Astrocyte of the spinal cord (primary cell): ENCODE measurements around the gene ZSCAN16.
"Not testable (repeated sequence)": the region's sequence is repeated elsewhere in the genome, so short reads cannot be mapped to it uniquely, and the experiment has no call there.

Experiments used
- DNase-seq: peaks from one replicate; pipeline ENCODE4 v3.0.0; 2011; ENCODE audit warnings: low read depth, low spot score
- H3K4me3 ChIP-seq: 2 replicates; pipeline ENCODE4 v1.5.1; 2011; ENCODE audit warnings: low read depth, mild to moderate bottlenecking, low read length, moderate library complexity
- in situ Hi-C: cut with HindIII; loops from 2 replicates; pipeline ENCODE4 v1.10.0; 2017; ENCODE audit warnings: low sequenced_read_pairs
- TF ChIP-seq, protein P1 (sequence below): IDR thresholded peaks from 2 replicates; pipeline ENCODE4 v1.5.1; 2012; ENCODE audit warnings: low read depth, mild to moderate bottlenecking, low read length, inconsistent platforms

Gene ZSCAN16

DNA sequence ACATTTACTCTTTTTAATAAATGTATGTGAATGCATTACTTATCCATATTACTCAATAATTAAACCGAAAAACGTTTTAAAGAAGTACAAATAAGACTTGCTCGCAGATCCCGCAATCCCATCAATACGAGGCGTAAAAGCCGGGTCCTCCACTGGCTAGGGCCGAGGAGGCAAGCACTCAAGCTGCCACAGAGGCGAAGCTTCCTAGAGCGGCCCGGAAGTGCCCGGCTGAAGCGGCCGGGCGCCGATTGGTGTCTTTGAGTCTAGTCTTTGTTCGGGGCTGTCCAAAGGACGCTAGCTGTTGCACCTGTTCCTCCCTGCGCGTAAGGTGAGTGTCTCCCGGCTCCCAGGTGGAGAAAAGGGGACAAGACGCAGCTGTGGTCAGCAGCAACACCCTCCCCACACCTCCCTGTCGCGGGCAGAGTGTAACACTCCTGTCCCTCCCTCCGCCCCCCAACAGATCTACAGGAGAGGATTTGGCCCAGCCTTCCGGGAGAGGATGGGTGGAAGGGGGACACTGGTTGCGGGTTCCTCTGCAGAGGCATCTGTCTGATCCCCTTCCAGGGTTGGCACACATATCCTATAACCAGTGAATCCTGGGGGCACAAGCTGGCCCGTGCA, at the start of gene ZSCAN16:
TSS of gene ZSCAN16 (plus strand) at position 260 of the 621 bp plus-strand sequence. CDS start 835 bp downstream, outside the sequence.
- peak within 1 kb of the TSS; percentile 73 for H3K4me3 ChIP-seq
- in situ Hi-C loops = no loop called here
- DNase-seq = peak; percentile 88
- TF ChIP-seq, protein P1, sequence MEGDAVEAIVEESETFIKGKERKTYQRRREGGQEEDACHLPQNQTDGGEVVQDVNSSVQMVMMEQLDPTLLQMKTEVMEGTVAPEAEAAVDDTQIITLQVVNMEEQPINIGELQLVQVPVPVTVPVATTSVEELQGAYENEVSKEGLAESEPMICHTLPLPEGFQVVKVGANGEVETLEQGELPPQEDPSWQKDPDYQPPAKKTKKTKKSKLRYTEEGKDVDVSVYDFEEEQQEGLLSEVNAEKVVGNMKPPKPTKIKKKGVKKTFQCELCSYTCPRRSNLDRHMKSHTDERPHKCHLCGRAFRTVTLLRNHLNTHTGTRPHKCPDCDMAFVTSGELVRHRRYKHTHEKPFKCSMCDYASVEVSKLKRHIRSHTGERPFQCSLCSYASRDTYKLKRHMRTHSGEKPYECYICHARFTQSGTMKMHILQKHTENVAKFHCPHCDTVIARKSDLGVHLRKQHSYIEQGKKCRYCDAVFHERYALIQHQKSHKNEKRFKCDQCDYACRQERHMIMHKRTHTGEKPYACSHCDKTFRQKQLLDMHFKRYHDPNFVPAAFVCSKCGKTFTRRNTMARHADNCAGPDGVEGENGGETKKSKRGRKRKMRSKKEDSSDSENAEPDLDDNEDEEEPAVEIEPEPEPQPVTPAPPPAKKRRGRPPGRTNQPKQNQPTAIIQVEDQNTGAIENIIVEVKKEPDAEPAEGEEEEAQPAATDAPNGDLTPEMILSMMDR = no peak

DNA sequence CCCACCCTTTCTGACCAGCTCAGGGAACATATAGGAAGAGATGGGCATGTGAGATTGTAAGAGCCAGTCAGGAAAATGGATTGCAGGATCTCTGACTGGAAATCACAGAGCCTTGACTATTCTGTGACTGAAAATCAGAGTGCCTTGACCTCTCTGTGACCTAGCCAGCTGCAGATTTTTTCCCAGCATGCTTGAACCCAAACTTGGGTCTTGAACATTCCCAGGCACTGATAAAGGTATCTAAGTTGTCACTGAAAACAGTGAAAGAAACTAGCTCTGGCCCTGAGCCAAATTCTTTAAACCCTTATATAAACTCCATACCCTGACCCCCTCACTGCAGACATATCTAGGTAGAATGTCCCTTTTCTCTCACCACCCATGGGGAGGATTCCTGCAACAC, 46.4 kb upstream of the ZSCAN16 start:
- TF ChIP-seq, protein P1 = no peak

DNA sequence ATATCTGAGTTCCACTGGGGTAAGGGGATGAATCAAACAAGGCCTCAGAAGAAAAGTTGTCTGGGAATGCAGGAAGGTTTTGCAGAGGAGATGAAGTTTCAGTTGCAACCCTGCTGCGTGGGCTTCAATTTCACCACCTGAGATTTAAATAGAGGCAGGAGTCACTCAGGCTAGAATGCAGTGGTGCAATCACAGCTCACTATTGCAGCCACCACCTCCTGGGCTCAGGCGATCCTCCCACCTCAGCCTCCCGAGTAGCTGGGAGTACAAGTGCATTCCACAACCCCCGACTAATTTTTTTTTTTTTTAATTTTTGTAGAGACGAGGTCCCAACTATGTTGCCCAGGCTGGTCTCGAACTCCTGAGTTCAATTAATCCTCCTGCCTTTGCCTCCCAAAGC, 45.6 kb upstream of the ZSCAN16 start:
- no peak overlapping the region for H3K4me3 ChIP-seq
- DNase-seq = no peak
- TF ChIP-seq, protein P1 = no peak
- in situ Hi-C loops = no loop called here

More for the DNA sequence above, 46.4 kb upstream of the ZSCAN16 start:
- no peak for DNase-seq
- in situ Hi-C loops = no loop called here
- H3K4me3 ChIP-seq = no peak overlapping the region

DNA sequence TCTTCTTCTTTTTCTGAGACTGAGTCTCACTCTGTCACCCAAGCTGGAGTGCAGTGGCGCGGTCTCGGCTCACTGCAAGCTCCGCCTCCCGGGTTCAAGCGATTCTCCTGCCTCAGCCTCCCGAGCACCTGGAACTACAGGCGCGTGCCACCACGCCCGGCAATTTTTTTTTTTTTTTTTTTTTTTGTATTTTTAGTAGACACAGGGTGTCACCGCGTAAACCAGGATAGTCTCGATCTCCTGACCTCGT, 44.1 kb upstream of the ZSCAN16 start, which contains the start of gene ZNF165:
TSS of gene ZNF165 (plus strand) at position 188 of the 250 bp plus-strand sequence. CDS start 4,913 bp downstream, outside the sequence.
- peak within 1 kb of the TSS; percentile 71 for H3K4me3 ChIP-seq
- DNase-seq, in situ Hi-C loops: not testable (repeated sequence)

DNA sequence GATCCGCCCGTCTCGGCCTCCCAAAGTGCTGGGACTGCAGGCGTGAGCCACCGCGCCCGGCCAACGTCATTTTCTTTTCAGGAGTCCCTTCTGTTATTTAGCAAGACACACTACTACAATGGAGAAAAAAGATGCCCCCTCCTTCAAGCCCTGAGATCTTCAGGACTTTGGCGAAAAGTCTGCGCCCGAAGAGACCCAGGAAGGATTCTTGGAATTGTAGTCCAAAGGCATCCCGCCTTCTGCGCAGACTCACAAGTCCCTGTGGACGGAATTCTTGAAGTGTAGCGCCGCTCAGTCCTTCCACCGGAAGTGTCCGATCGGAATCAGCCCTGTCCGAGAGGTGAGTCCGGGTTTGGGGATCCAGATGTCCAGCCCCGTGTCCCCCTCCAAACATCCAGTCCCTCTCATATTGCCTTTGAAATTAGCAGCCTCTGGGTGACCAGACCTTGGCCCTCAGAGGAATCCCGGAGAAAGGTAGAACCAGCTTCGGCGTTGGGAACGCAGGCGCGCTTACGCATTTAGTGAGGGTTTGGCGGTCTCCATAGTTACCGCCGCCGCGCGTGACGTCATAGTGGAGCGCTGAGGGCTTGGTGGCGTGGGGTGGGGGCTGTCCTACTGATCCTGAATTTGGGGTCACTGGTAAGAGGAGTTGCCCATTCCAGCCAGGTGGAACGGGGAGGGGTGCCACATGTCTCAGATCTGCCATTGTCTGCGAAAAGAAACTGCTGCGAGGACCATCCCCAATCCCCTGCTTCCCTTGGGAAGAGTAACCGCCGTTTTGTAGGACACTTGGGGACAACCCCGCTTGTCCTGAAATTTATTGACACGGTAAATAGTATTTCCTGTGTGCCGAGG, 43.6 kb upstream of the ZSCAN16 start:
- TF ChIP-seq, protein P1 = no peak
- H3K4me3 ChIP-seq = peak overlapping the region; percentile 71
- peak; percentile 99 for DNase-seq
- in situ Hi-C loops = no loop called here

DNA sequence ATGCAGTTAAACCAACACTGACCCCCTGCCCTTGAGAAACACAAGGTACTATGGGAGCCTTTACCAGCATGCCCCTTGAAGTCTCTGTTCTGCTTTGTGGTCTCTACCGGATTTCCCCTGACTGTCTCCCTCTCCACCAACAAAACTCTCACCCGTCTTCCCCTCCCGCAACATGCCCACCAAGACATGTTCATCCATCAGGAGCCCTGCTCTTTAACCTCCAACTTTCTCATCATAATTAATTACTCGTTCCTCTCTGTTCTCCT, 43.0 kb upstream of the ZSCAN16 start:
- peak overlapping the region; percentile 71 for H3K4me3 ChIP-seq
- TF ChIP-seq, protein P1 = no peak
- no peak for DNase-seq
- in situ Hi-C loops = no loop called here

DNA sequence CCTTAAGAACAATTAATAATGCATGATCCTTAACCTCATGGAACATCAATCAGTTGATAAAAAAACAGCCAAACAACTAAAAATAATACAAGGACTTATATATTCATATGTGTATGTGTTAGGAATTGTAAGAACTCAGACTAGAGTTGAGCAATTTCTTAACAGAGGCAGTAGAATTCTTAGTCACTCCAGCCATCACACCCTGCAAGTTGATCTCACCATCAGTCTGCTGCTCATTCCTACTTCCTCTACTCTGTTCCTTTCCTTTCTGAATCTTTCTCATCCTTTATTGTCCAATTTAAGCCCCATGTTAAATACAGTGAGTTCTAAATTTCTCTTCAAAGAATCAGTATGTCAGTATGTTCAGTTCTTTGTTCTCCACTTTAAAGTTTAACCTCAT, 41.5 kb upstream of the ZSCAN16 start:
- in situ Hi-C loops = no loop called here
- TF ChIP-seq, protein P1 = no peak
- DNase-seq = no peak
- H3K4me3 ChIP-seq = no peak overlapping the region
